Measurements from ENCODE around the gene PTPRQ. TPM values are rescaled to one million over a fixed set of nuclear protein-coding genes. Genes with fewer than 3 reads are reported as not detected.

The PTPRQ gene
- polyA plus RNA-seq, 4 donors = 15.0 to 32.7 (median 23.0) TPM

GRCh38 chr12:80692114-80692513, 248.1 kb downstream of the PTPRQ start:
- no peak for DNase-seq (ENCODE audit: low read depth in 4 of 4, low spot score in 2 of 4)

GRCh38 chr12:80697270-80697887, 253.3 kb downstream of the PTPRQ start:
- no peak for DNase-seq (ENCODE audit: low read depth in 4 of 4, low spot score in 2 of 4)

- DNase-seq (ENCODE audit: low read depth in 4 of 4, low spot score in 2 of 4) = no peak
Observed at GRCh38 chr12:80698256-80698655, 254.2 kb downstream of the PTPRQ start.

- no peak for DNase-seq (ENCODE audit: low read depth in 4 of 4, low spot score in 2 of 4)
Observed at GRCh38 chr12:80698847-80699542, 255.0 kb downstream of the PTPRQ start.

- DNase-seq (ENCODE audit: low read depth in 4 of 4, low spot score in 2 of 4) = no peak
Observed at GRCh38 chr12:80700327-80700726, 256.3 kb downstream of the PTPRQ start.

GRCh38 chr12:80701388-80701787, 257.4 kb downstream of the PTPRQ start:
- no peak for DNase-seq (ENCODE audit: low read depth in 4 of 4, low spot score in 2 of 4)

- no peak for DNase-seq (ENCODE audit: low read depth in 4 of 4, low spot score in 2 of 4)
Observed at GRCh38 chr12:80702889-80703805, 259.1 kb downstream of the PTPRQ start.

GRCh38 chr12:80704420-80704819, 260.4 kb downstream of the PTPRQ start:
- no peak for DNase-seq (ENCODE audit: low read depth in 4 of 4, low spot score in 2 of 4)

GRCh38 chr12:80707126-80707829, 263.2 kb downstream of the PTPRQ start, which contains the start of gene MYF6:
Gene MYF6 (plus strand): TSS chr12:80707634. CDS start chr12:80707720, 86 bp downstream.
- DNase-seq (ENCODE audit: low read depth in 4 of 4, low spot score in 2 of 4) = no peak

- DNase-seq (ENCODE audit: low read depth in 4 of 4, low spot score in 2 of 4) = no peak
Observed at GRCh38 chr12:80707830-80708258, 263.8 kb downstream of the PTPRQ start.

- DNase-seq (ENCODE audit: low read depth in 4 of 4, low spot score in 2 of 4) = no peak
Observed at GRCh38 chr12:80708259-80708974, 264.4 kb downstream of the PTPRQ start.

- DNase-seq (ENCODE audit: low read depth in 4 of 4, low spot score in 2 of 4) = no peak
Observed at GRCh38 chr12:80708975-80709328, 264.9 kb downstream of the PTPRQ start.

GRCh38 chr12:80709811-80710726, 266.0 kb downstream of the PTPRQ start:
- no peak for DNase-seq (ENCODE audit: low read depth in 4 of 4, low spot score in 2 of 4)

GRCh38 chr12:80710727-80711449, 266.9 kb downstream of the PTPRQ start:
- no peak for DNase-seq (ENCODE audit: low read depth in 4 of 4, low spot score in 2 of 4)

GRCh38 chr12:80711866-80712265, 267.8 kb downstream of the PTPRQ start:
- DNase-seq (ENCODE audit: low read depth in 4 of 4, low spot score in 2 of 4) = no peak

GRCh38 chr12:80712866-80713265, 268.8 kb downstream of the PTPRQ start:
- DNase-seq (ENCODE audit: low read depth in 4 of 4, low spot score in 2 of 4) = no peak

GRCh38 chr12:80713419-80713818, 269.4 kb downstream of the PTPRQ start:
- DNase-seq (ENCODE audit: low read depth in 4 of 4, low spot score in 2 of 4) = no peak

GRCh38 chr12:80714055-80714454, 270.0 kb downstream of the PTPRQ start:
- no peak for DNase-seq (ENCODE audit: low read depth in 4 of 4, low spot score in 2 of 4)
